Activated naive CD8-positive, alpha-beta T cell treated with anti-CD3 and anti-CD28 coated beads, Interleukin-2, amount 10 ng/mL, durations not matched to agents 7 days and 5 days (primary cell): ENCODE results near the gene CHSY1. TPM values are rescaled to one million over a fixed set of nuclear protein-coding genes. Genes with fewer than 3 reads are reported as not detected.

ENCODE experiments used
- ATAC-seq: fragments of 150-1000 bp; cut with Tn5 transposase; one replicate; pipeline ENCODE4 v1.10.0; 2021; ENCODE audit warnings: low read depth, moderate library complexity
- POLR2A ChIA-PET: fragments of 350-600 bp; sonication (Branson Sonifier 250); formaldehyde crosslinking; loops from one replicate; lab custom pipeline; 2021; ENCODE audit warnings: antibody characterized with exemption; lab: Charles Lee
- DNase-seq: peaks from one replicate; pipeline ENCODE4 v3.0.0; 2021
- H3K27ac Mint-ChIP-seq: one replicate; pipeline ENCODE4 v1.8.0; 2022; ENCODE audit warnings: mild to moderate bottlenecking, mixed read lengths
- H3K27me3 Mint-ChIP-seq: one replicate; pipeline ENCODE4 v1.8.0; 2022; ENCODE audit warnings: mild to moderate bottlenecking, moderate library complexity, mixed read lengths
- H3K36me3 Mint-ChIP-seq: one replicate; pipeline ENCODE4 v1.8.0; 2021; ENCODE audit warnings: mild to moderate bottlenecking, mixed read lengths
- H3K4me1 Mint-ChIP-seq: one replicate; pipeline ENCODE4 v1.8.0; 2021; ENCODE audit warnings: mixed read lengths
- H3K4me3 Mint-ChIP-seq: one replicate; pipeline ENCODE4 v1.8.0; 2022; ENCODE audit warnings: mild to moderate bottlenecking, moderate library complexity, mixed read lengths
- H3K9me3 Mint-ChIP-seq: one replicate; pipeline ENCODE4 v1.8.0; 2021; ENCODE audit warnings: mixed read lengths
- total RNA-seq, 2 experiments: library from RNA; stranded (reverse); gene quantifications; one replicate each; pipeline ENCODE4 v1.2.3, GENCODE V29; 2021

Gene CHSY1
- total RNA-seq, 2 experiments from 2014 or later, result 37.0 to 37.8 TPM

GRCh38 chr15:101193120-101193644 lies 58.7 kb downstream of the CHSY1 start:
- POLR2A ChIA-PET, result interaction anchor here (0.8 to 2.4 kb wide), 4 partner anchors 12 to 66 kb away, joined by 3 to 9 read pairs (median 3); no protein-coding TSS in a partner anchor
- H3K4me3 Mint-ChIP-seq, result peak overlapping the region; percentile 6
- H3K27me3 Mint-ChIP-seq, result no peaks in the 10 kb centered on the region
- no peak for ATAC-seq
- H3K4me1 Mint-ChIP-seq, result peaks cover 62% of the 10 kb centered on the region
- H3K36me3 Mint-ChIP-seq, result peaks cover 11% of the 10 kb centered on the region
- peak overlapping the region; percentile 57 for H3K27ac Mint-ChIP-seq
- no peaks in the 10 kb centered on the region for H3K9me3 Mint-ChIP-seq
- DNase-seq, result no peak

GRCh38 chr15:101192081-101192480 lies 59.8 kb downstream of the CHSY1 start:
- Mint-ChIP-seq H3K27me3 (no peaks in the 10 kb centered on the region), H3K36me3 (peaks cover 9% of the 10 kb centered on the region), H3K9me3 (no peaks in the 10 kb centered on the region), H3K27ac (peak overlapping the region; percentile 32), H3K4me3 (peak overlapping the region; percentile 37), H3K4me1 (peaks cover 66% of the 10 kb centered on the region)
- POLR2A ChIA-PET, result interaction anchor here (0.8 to 1.1 kb wide), 2 partner anchors 11 to 65 kb away, joined by 3 read pairs; no protein-coding TSS in a partner anchor
- ATAC-seq (peak; percentile 21), DNase-seq (no peak)

GRCh38 chr15:101191242-101191641 lies 60.6 kb downstream of the CHSY1 start:
- Mint-ChIP-seq H3K27me3 (no peaks in the 10 kb centered on the region), H3K27ac (no peak overlapping the region), H3K4me3 (no peak overlapping the region), H3K4me1 (peaks cover 61% of the 10 kb centered on the region), H3K36me3 (peaks cover 11% of the 10 kb centered on the region), H3K9me3 (no peaks in the 10 kb centered on the region)
- POLR2A ChIA-PET, result no interaction called here
- DNase-seq (no peak), ATAC-seq (no peak)

GRCh38 chr15:101190092-101190595 lies 61.7 kb downstream of the CHSY1 start:
- ATAC-seq (no peak), DNase-seq (no peak)
- Mint-ChIP-seq H3K4me3 (no peak overlapping the region), H3K9me3 (no peaks in the 10 kb centered on the region), H3K27ac (no peak overlapping the region), H3K36me3 (peaks cover 11% of the 10 kb centered on the region), H3K4me1 (peaks cover 57% of the 10 kb centered on the region), H3K27me3 (no peaks in the 10 kb centered on the region)
- POLR2A ChIA-PET, result no interaction called here

GRCh38 chr15:101189409-101190091 lies 62.3 kb downstream of the CHSY1 start:
- ATAC-seq, result no peak
- no peak for DNase-seq
- Mint-ChIP-seq H3K27ac (no peak overlapping the region), H3K27me3 (no peaks in the 10 kb centered on the region), H3K9me3 (no peaks in the 10 kb centered on the region), H3K4me3 (no peak overlapping the region), H3K36me3 (peaks cover 14% of the 10 kb centered on the region), H3K4me1 (peaks cover 56% of the 10 kb centered on the region)
- POLR2A ChIA-PET, result interaction anchor here (1.7 kb wide), 1 partner anchor 61 kb away, joined by 9 read pairs; the partner anchor contains the start of gene CHSY1

GRCh38 chr15:101188637-101189408 lies 63.0 kb downstream of the CHSY1 start:
- ATAC-seq, result no peak
- H3K4me1 Mint-ChIP-seq, result peaks cover 52% of the 10 kb centered on the region

GRCh38 chr15:101187820-101188636 lies 63.8 kb downstream of the CHSY1 start:
- peaks cover 12% of the 10 kb centered on the region for H3K36me3 Mint-ChIP-seq
- no peaks in the 10 kb centered on the region for H3K9me3 Mint-ChIP-seq
- DNase-seq, result no peak
- H3K4me3 Mint-ChIP-seq, result peak overlapping the region; percentile 17
- H3K27ac Mint-ChIP-seq, result no peak overlapping the region
- H3K27me3 Mint-ChIP-seq, result no peaks in the 10 kb centered on the region
- POLR2A ChIA-PET, result interaction anchor here (1.7 kb wide), 1 partner anchor 63 kb away, joined by 9 read pairs; the partner anchor contains the start of gene CHSY1
- peaks cover 50% of the 10 kb centered on the region for H3K4me1 Mint-ChIP-seq
- no peak for ATAC-seq

More at GRCh38 chr15:101188637-101189408, 63.0 kb downstream of the CHSY1 start:
- Mint-ChIP-seq H3K9me3 (no peaks in the 10 kb centered on the region), H3K4me3 (no peak overlapping the region), H3K27ac (peak overlapping the region; percentile 61), H3K36me3 (peaks cover 14% of the 10 kb centered on the region), H3K27me3 (no peaks in the 10 kb centered on the region)
- DNase-seq, result no peak
- POLR2A ChIA-PET, result interaction anchor here (1.7 kb wide), 1 partner anchor 62 kb away, joined by 9 read pairs; the partner anchor contains the start of gene CHSY1

- Mint-ChIP-seq H3K4me1 (peaks cover 53% of the 10 kb centered on the region), H3K27me3 (no peaks in the 10 kb centered on the region), H3K36me3 (peaks cover 23% of the 10 kb centered on the region), H3K4me3 (no peak overlapping the region), H3K9me3 (no peaks in the 10 kb centered on the region), H3K27ac (no peak overlapping the region)
- DNase-seq, result no peak
- ATAC-seq, result no peak
- POLR2A ChIA-PET, result no interaction called here
Measured at GRCh38 chr15:101185770-101186169, 66.1 kb downstream of the CHSY1 start.

- POLR2A ChIA-PET, result no interaction called here
- no peak for DNase-seq
- no peak for ATAC-seq
- peaks cover 20% of the 10 kb centered on the region for H3K36me3 Mint-ChIP-seq
- H3K4me3 Mint-ChIP-seq, result no peak overlapping the region
- H3K27ac Mint-ChIP-seq, result no peak overlapping the region
- H3K9me3 Mint-ChIP-seq, result no peaks in the 10 kb centered on the region
- peaks cover 53% of the 10 kb centered on the region for H3K4me1 Mint-ChIP-seq
- H3K27me3 Mint-ChIP-seq, result no peaks in the 10 kb centered on the region
Measured at GRCh38 chr15:101185336-101185735, 66.5 kb downstream of the CHSY1 start.

GRCh38 chr15:101184830-101185229 lies 67.0 kb downstream of the CHSY1 start:
- Mint-ChIP-seq H3K27ac (no peak overlapping the region), H3K4me3 (no peak overlapping the region), H3K27me3 (no peaks in the 10 kb centered on the region), H3K4me1 (peaks cover 57% of the 10 kb centered on the region), H3K36me3 (peaks cover 20% of the 10 kb centered on the region), H3K9me3 (no peaks in the 10 kb centered on the region)
- DNase-seq (no peak), ATAC-seq (no peak)
- POLR2A ChIA-PET, result no interaction called here

GRCh38 chr15:101183931-101184305 lies 67.9 kb downstream of the CHSY1 start:
- no peak overlapping the region for H3K27ac Mint-ChIP-seq
- peaks cover 20% of the 10 kb centered on the region for H3K36me3 Mint-ChIP-seq
- H3K4me3 Mint-ChIP-seq, result no peak overlapping the region
- POLR2A ChIA-PET, result no interaction called here
- H3K9me3 Mint-ChIP-seq, result no peaks in the 10 kb centered on the region
- DNase-seq (no peak), ATAC-seq (no peak)
- no peaks in the 10 kb centered on the region for H3K27me3 Mint-ChIP-seq
- H3K4me1 Mint-ChIP-seq, result peaks cover 55% of the 10 kb centered on the region

- POLR2A ChIA-PET, result interaction anchor here (0.8 to 0.9 kb wide), 2 partner anchors 11 to 16 kb away, joined by 3 read pairs; no protein-coding TSS in a partner anchor
- H3K27ac Mint-ChIP-seq, result no peak overlapping the region
- ATAC-seq, result no peak
- no peaks in the 10 kb centered on the region for H3K27me3 Mint-ChIP-seq
- H3K9me3 Mint-ChIP-seq, result no peaks in the 10 kb centered on the region
- H3K4me1 Mint-ChIP-seq, result peaks cover 55% of the 10 kb centered on the region
- H3K4me3 Mint-ChIP-seq, result no peak overlapping the region
- no peak for DNase-seq
- H3K36me3 Mint-ChIP-seq, result peaks cover 25% of the 10 kb centered on the region
Measured at GRCh38 chr15:101183226-101183930, 68.5 kb downstream of the CHSY1 start.
